Neural progenitor cell (in vitro differentiated cells): ENCODE data around the gene CASK. TPM values are rescaled to one million over a fixed set of nuclear protein-coding genes. Genes with fewer than 3 reads are reported as not detected.

ENCODE experiments used
- DNase-seq: peaks from one replicate; pipeline ENCODE4 v3.0.0-alpha.2; 2016; ENCODE audit warnings: low spot score
- H2AFZ ChIP-seq: fragments of 200-600 bp; sonication (generic); replicated peaks from 2 replicates; pipeline ENCODE4 v1.6.1; 2016; ENCODE audit warnings: antibody characterized with exemption
- H3F3A ChIP-seq: fragments of 200-600 bp; sonication (generic); 2 replicates; pipeline ENCODE4 v1.6.1; 2016; ENCODE audit warnings: antibody characterized with exemption, low read depth
- H3K27ac ChIP-seq: fragments of 200-600 bp; sonication (generic); 2 replicates; pipeline ENCODE4 v1.5.1; 2016; ENCODE audit warnings: mild to moderate bottlenecking
- H3K27me3 ChIP-seq: fragments of 200-600 bp; sonication (generic); 2 replicates; pipeline ENCODE4 v1.6.1; 2016; ENCODE audit warnings: mild to moderate bottlenecking, moderate library complexity
- H3K36me3 ChIP-seq: fragments of 200-600 bp; sonication (generic); 2 replicates; pipeline ENCODE4 v1.5.1; 2016
- H3K4me1 ChIP-seq: fragments of 200-600 bp; sonication (generic); 2 replicates; pipeline ENCODE4 v1.6.1; 2016; ENCODE audit warnings: mixed run types
- H3K4me2 ChIP-seq: fragments of 200-600 bp; sonication (generic); 2 replicates; pipeline ENCODE4 v1.6.1; 2016
- H3K4me3 ChIP-seq: fragments of 200-600 bp; sonication (generic); 2 replicates; pipeline ENCODE4 v1.5.1; 2016
- H3K79me2 ChIP-seq: fragments of 200-600 bp; sonication (generic); 2 replicates; pipeline ENCODE4 v1.6.1; 2016; ENCODE audit warnings: low read depth
- H3K9ac ChIP-seq: fragments of 200-600 bp; sonication (generic); 2 replicates; pipeline ENCODE4 v1.6.1; 2016
- H3K9me3 ChIP-seq: fragments of 200-600 bp; sonication (generic); 2 replicates; pipeline ENCODE4 v1.5.1; 2016; ENCODE audit warnings: low read depth
- H4K20me1 ChIP-seq: fragments of 200-600 bp; sonication (generic); 2 replicates; pipeline ENCODE4 v1.6.1; 2016; ENCODE audit warnings: low read depth
- H3K27ac Mint-ChIP-seq: 3 replicates; pipeline ENCODE4 v1.8.0; 2021; ENCODE audit warnings: mixed read lengths
- H3K27me3 Mint-ChIP-seq: 2 replicates; pipeline ENCODE4 v1.8.0; 2022; ENCODE audit warnings: low read depth, mild to moderate bottlenecking, inconsistent platforms, moderate library complexity, mixed read lengths; ENCODE audit not compliant: insufficient read depth
- H3K36me3 Mint-ChIP-seq: 3 replicates; pipeline ENCODE4 v1.8.0; 2021; ENCODE audit warnings: mixed read lengths
- H3K4me1 Mint-ChIP-seq: 3 replicates; pipeline ENCODE4 v1.8.0; 2021; ENCODE audit warnings: mixed read lengths
- H3K4me3 Mint-ChIP-seq: 3 replicates; pipeline ENCODE4 v1.8.0; 2021; ENCODE audit warnings: mild to moderate bottlenecking, moderate library complexity, mixed read lengths
- H3K9me3 Mint-ChIP-seq: 3 replicates; pipeline ENCODE4 v1.8.0; 2020; ENCODE audit warnings: mixed read lengths
- EZH2 ChIP-seq: fragments of 200-600 bp; sonication (generic); IDR thresholded peaks from 2 replicates; pipeline ENCODE4 v1.6.1; 2017; ENCODE audit warnings: antibody characterized with exemption, mild to moderate bottlenecking, moderate library complexity
- EZH2phosphoT487 ChIP-seq: fragments of 200-600 bp; sonication (generic); IDR thresholded peaks from 2 replicates; pipeline ENCODE4 v1.6.1; 2017; ENCODE audit warnings: antibody characterized with exemption
- total RNA-seq: library from RNA; depleted of rRNA; stranded (reverse); fragments of >200 nt; gene quantifications from 2 replicates; pipeline ENCODE4 v1.2.3, GENCODE V29; 2015; ENCODE audit warnings: low replicate concordance
- TF ChIP-seq, protein P1 (sequence below): fragments of 200-600 bp; sonication (generic); IDR thresholded peaks from 2 replicates; pipeline ENCODE4 v1.5.1; 2017; ENCODE audit warnings: antibody characterized with exemption, mild to moderate bottlenecking

CASK gene
- total RNA-seq, 1 donor from 2014 or later: 85.4 TPM

DNA sequence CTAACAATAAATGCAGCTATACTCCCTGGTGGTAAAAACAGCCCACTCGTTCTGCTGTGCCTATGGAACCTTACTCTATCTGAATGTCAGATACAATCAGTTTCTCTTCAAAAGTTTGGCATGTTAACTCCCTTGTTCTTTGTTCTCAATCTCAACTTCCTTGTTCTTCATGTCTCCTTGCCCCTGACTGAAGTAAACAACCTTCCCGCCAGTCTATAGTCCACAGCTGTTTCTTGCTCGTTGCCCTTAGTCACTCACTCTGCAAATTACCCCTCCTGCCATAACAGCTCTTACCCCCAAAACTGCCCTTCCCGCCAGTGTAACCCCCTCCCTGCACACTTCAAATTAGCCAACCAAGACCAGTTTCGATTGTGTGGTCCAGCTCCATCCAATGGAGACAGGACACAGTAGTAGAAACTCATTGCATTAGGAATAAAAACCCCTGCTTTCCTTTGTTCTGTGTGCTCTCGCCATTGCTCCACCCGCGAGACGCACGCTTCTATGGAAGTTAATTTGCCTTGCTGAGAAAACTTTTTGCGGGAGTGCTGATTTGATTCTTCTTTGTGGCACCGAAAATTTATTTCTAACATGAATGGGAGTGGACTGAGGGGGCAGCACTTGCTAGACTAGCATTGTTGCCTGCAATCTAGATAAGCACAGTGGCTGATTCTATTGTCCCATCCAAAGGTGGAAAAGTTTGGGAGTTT lies 206.4 kb downstream of the CASK start:
- Histone ChIP-seq H3K79me2 (no peaks in the 10 kb centered on the region), H3K4me1 (peaks cover 33% of the 10 kb centered on the region), H3K36me3 (no peaks in the 10 kb centered on the region), H3K27me3 (no peaks in the 10 kb centered on the region), H2AFZ (no peak overlapping the region), H3F3A (peaks cover 21% of the 10 kb centered on the region), H4K20me1 (no peaks in the 10 kb centered on the region), H3K9me3 (no peaks in the 10 kb centered on the region), H3K9ac (no peak overlapping the region), H3K27ac (no peak overlapping the region), H3K4me2 (no peak overlapping the region), H3K4me3 (no peak overlapping the region)
- peaks cover 9% of the 10 kb centered on the region for H3K9me3 Mint-ChIP-seq
- H3K27ac Mint-ChIP-seq: no peak overlapping the region
- H3K36me3 Mint-ChIP-seq: peaks cover 7% of the 10 kb centered on the region
- TF ChIP-seq EZH2phosphoT487 (no peak), EZH2 (no peak)
- TF ChIP-seq, protein P1, sequence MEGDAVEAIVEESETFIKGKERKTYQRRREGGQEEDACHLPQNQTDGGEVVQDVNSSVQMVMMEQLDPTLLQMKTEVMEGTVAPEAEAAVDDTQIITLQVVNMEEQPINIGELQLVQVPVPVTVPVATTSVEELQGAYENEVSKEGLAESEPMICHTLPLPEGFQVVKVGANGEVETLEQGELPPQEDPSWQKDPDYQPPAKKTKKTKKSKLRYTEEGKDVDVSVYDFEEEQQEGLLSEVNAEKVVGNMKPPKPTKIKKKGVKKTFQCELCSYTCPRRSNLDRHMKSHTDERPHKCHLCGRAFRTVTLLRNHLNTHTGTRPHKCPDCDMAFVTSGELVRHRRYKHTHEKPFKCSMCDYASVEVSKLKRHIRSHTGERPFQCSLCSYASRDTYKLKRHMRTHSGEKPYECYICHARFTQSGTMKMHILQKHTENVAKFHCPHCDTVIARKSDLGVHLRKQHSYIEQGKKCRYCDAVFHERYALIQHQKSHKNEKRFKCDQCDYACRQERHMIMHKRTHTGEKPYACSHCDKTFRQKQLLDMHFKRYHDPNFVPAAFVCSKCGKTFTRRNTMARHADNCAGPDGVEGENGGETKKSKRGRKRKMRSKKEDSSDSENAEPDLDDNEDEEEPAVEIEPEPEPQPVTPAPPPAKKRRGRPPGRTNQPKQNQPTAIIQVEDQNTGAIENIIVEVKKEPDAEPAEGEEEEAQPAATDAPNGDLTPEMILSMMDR: no peak
- peaks cover 15% of the 10 kb centered on the region for H3K4me1 Mint-ChIP-seq
- no peak for DNase-seq
- no peaks in the 10 kb centered on the region for H3K27me3 Mint-ChIP-seq
- no peak overlapping the region for H3K4me3 Mint-ChIP-seq

DNA sequence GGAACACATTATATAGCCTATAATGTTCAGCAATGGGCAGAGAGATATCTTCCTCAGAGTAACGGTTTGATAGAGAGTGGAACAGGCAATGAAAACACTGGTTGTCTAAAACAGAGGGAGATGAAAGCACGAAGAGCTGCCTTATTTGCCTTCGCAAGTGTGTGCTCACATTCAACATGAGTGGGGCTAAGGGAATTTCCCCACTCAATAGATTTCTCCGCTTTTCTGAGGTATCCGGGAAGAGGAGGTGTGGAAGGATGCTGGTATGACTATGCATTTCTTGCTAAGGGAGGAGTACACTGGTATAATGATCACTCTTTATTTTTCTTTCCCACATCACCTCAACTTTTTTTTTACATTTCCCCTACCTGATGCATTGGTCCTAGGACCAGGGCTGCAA lies 207.1 kb downstream of the CASK start:
- Histone ChIP-seq H3K27me3 (no peaks in the 10 kb centered on the region), H3K4me2 (no peak overlapping the region), H3K9ac (no peak overlapping the region), H3K4me3 (no peak overlapping the region), H3K9me3 (no peaks in the 10 kb centered on the region), H3K27ac (no peak overlapping the region), H3K4me1 (peaks cover 33% of the 10 kb centered on the region), H2AFZ (no peak overlapping the region), H4K20me1 (no peaks in the 10 kb centered on the region), H3F3A (peaks cover 21% of the 10 kb centered on the region), H3K36me3 (no peaks in the 10 kb centered on the region), H3K79me2 (no peaks in the 10 kb centered on the region)
- H3K4me3 Mint-ChIP-seq: no peak overlapping the region
- no peaks in the 10 kb centered on the region for H3K27me3 Mint-ChIP-seq
- H3K4me1 Mint-ChIP-seq: peaks cover 15% of the 10 kb centered on the region
- TF ChIP-seq EZH2 (no peak), EZH2phosphoT487 (no peak)
- TF ChIP-seq, protein P1: no peak
- no peak overlapping the region for H3K27ac Mint-ChIP-seq
- H3K36me3 Mint-ChIP-seq: peaks cover 3% of the 10 kb centered on the region
- no peak for DNase-seq
- H3K9me3 Mint-ChIP-seq: peaks cover 9% of the 10 kb centered on the region

DNA sequence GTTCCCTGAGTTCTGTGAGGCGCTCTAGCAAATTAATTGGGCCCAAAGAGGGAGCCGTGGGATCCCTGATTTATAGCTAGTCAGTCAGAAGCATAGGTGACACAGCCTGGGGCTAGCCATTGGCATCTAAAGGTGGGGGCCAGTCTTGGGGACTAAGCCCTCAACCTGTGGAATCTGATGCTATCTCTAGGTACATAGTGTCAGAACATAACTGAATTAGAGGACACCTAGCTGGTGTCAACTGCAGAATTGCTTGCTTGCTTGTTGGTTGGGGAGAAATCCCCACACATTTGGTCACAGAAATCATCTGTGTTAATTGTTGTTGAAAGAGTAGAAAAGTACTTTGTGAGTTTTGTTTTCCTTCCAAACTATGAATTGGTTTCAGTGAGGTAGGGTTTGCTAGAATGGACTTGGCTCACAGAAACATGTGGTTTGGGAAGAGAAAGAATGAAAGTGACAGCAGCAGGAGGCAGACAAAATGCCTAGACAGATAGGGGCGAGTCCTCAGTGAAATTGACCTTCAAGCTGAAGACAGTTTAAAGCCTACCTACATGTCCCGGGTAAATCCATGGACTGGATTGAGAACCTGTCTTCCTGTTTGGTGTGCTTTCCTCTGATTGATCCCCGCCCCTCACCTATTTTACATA lies 212.2 kb downstream of the CASK start:
- H2AFZ ChIP-seq: no peak overlapping the region
- Mint-ChIP-seq H3K4me3 (no peak overlapping the region), H3K27me3 (no peaks in the 10 kb centered on the region), H3K4me1 (no peaks in the 10 kb centered on the region), H3K27ac (no peak overlapping the region), H3K36me3 (no peaks in the 10 kb centered on the region), H3K9me3 (no peaks in the 10 kb centered on the region)
- peaks cover 5% of the 10 kb centered on the region for H3K4me1 ChIP-seq
- H3F3A ChIP-seq: no peaks in the 10 kb centered on the region
- H4K20me1 ChIP-seq: no peaks in the 10 kb centered on the region
- no peak overlapping the region for H3K4me3 ChIP-seq
- no peaks in the 10 kb centered on the region for H3K79me2 ChIP-seq
- H3K27me3 ChIP-seq: no peaks in the 10 kb centered on the region
- no peaks in the 10 kb centered on the region for H3K36me3 ChIP-seq
- H3K9ac ChIP-seq: no peak overlapping the region
- no peaks in the 10 kb centered on the region for H3K9me3 ChIP-seq
- no peak overlapping the region for H3K27ac ChIP-seq
- no peak for DNase-seq
- H3K4me2 ChIP-seq: no peak overlapping the region
- TF ChIP-seq EZH2: no peak
- TF ChIP-seq, protein P1: no peak
- no peak for TF ChIP-seq EZH2phosphoT487
